GM18870 (cell line): ENCODE results near the gene TEC.

Source experiments
- ATAC-seq: cut with Tn5 transposase; IDR thresholded peaks from one replicate; pipeline ENCODE4 v1.9.1; 2021; ENCODE audit warnings: moderate library complexity; ENCODE audit not compliant: unreplicated experiment

TEC gene

DNA sequence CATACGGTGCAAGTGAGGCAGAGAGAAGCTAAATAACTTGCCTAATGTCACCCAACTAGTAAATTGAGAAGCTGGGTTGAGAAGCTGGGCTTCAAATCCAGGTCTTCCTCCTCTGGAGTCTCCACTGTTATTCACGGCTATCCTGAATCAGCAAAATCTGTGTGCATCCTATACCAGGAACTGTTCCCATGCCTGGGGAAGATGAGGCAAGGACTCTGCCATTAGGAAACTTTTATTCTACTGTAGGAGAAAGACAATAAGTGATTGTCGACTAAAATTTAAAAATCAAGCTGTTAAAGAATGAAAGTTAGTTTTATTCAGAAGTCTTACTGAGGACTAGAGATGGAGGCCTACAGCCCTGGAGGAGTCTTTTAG, 872 bp upstream of the TEC start:
- no peak for ATAC-seq

DNA sequence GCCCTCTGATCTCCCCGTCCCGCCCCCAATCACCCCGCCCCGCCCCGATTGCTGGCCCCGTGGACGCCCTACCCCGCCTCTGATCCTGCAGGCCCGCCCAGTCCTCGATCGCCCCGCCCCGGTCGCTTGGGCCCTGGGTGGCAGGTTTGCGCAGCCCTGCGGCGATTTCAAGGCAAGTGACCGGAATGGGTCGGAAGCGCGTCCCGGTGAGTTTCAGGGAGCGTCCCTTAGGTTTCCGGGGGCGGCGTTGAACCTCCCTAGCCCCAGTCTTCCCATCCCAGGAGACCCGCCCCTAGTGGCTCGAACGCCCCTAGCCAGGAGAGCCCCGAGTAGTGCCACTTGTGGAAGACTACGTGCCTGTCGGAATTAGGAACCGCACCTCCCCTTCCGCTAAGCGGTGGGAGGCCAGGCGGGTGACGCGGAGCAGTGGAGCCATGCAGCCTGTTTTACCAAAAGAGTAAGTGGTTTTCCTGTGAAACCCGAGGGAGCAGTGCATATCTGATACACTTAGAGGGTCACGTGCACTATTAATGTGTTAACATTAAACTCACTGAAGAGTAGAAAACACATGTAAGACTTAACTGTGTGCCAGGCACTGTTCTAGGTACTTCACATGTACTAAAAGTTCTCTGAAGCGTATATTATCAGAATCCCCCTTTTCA, 354 bp upstream of the TEC start:
- ATAC-seq = peak; percentile 58

DNA sequence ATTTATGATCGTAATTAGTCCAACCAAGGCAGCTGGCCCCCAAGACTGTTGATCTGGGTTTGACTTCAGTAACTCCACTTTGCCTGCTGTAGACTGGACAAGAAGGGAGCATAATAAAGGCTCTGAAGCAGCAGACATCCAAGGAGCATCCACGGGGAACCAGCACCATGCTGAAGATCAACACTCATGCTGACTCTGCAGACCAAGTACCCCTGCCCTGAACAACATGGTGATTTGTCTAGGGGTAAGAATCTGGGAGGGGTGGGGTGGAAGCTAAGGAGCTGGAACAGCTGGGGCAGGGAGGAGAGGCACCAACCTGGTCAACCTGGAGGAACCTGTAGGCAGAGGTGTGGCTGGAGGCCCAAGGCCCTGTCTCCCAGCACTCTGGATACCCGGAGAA, 2.1 kb downstream of the TEC start:
- ATAC-seq = no peak

DNA sequence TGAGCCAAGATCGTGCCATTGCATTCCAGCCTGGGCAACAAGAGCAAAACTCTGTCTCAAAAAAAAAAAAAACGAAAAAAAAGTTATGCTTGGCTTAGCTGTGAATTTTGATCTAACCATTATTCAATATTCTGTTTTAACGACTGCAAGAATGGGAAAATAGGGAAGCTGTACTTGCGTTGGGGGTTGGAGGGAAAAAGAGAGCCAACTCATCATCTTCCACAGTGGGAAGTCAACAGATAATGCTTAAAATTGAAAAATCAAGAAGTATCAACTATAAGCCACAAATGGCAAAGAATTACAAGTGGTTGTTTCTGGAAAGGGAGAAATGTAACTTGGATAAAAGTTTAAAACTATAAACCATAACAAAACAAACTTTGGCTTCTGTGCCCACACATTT, 2.9 kb downstream of the TEC start:
- ATAC-seq = no peak

DNA sequence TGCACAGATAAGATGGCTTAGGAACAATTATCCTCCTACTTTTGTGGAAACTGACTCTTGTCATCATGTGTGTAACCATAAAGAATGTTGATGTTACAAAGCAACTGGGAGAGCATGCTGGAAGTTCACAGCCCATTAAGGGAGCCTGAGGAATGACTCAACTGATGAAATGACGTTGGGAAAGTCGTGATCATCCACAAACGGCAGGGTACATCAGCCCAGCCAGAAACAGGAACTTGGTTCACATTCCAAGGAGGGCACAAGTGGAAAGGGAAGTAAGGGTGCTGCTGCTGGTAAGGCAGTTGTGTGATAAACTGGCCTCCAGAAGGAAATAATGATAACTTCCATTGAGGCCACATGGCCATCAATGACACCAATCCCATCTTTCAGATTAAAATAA, 6.7 kb downstream of the TEC start:
- no peak for ATAC-seq

DNA sequence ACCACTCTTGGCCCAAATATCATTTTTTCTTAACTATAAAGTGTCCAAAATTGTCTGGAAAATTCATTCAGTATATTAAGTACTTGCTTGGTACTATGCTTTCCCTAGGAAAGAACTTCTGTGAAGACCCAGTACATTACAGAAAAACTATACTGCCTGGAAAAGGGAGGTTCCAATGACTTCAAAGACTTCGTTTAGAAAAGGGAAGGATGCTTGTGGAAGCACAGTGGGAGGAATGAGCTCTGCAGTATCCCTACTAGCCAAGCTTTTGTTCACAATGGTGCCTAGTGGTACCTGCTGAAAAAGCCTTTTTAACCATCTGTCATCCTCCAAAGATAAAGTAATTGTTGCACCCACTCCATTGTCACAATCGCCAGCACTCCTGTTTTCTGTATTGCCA, 7.2 kb downstream of the TEC start:
- no peak for ATAC-seq

DNA sequence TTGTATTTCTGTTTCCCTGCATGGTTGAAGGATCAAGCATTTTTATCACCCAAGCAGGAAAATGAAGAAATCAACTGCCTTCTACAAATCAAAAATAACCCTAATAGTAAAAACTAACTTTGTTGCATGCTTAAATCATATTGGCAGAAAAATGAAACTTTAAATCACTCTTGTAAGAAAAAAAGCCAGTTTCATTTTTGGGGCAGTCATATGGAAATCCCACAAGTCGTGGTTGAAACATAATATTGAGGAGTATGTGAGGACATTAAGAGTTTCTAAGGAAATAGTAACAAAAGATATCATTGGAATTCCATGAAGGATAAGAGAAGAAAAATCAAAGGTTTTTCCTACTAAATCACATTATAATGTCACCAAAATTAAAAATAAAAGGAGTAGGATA, 8.4 kb downstream of the TEC start:
- ATAC-seq = no peak

DNA sequence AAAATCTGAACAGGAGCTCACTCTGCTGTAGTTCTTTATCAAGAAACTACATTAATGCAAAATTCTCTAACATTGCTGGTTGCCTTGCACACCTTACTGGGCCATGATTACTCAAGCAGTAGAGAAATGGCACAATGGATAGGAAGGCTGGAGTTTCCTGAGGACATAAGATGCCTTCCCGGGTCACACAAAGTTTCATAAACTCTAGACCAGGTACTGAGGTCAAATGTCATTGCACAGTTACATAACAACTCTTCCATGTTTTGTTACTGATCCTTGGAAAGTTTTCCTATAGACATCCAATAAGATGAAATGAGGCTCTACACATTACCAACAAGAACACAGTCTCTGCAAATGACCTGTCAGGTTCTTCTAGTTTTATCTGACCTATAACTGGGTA, 9.9 kb downstream of the TEC start:
- ATAC-seq = no peak

DNA sequence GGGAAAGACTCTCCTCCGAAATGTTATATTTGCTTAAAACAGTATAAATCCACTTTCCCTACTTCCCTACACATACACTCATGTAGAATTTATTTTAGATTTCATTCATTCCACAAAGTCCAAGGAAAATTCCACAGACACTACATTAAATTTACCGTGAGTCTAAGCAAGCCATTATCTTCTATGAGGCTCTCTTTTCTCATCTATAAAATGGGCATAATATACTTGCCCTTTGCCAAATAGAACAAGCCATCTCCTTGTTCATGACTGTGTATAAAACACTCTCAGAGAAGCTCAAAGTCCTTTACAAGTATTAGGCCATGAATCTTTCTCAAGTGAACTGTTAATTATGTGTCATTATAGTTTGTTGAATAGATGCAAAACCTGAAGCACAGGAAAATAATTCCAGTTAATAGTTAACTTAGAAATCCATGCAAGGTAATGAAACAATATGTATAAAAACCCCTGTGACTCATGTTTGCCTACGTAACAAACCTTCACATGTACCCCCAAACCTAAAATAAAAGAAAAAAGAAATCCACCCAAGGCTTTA, 10.7 kb downstream of the TEC start:
- ATAC-seq = no peak

DNA sequence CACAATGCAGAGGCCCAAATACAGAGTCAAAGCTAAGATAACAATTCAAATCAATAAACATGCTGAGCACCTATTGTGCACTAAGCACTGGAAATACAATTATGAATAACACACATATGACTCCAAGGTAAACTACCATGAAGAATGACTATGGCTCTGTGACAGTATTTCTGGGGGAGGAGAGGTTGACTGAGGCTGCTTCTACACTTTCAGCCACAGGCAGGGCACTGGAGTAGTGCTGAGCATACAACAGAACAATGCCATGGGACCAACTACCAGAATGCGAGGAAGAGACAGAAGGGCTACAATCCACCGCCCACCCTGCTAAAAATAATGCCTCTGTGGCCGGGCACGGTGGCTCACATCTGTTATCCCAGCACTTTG, 13.7 kb downstream of the TEC start:
- no peak for ATAC-seq

DNA sequence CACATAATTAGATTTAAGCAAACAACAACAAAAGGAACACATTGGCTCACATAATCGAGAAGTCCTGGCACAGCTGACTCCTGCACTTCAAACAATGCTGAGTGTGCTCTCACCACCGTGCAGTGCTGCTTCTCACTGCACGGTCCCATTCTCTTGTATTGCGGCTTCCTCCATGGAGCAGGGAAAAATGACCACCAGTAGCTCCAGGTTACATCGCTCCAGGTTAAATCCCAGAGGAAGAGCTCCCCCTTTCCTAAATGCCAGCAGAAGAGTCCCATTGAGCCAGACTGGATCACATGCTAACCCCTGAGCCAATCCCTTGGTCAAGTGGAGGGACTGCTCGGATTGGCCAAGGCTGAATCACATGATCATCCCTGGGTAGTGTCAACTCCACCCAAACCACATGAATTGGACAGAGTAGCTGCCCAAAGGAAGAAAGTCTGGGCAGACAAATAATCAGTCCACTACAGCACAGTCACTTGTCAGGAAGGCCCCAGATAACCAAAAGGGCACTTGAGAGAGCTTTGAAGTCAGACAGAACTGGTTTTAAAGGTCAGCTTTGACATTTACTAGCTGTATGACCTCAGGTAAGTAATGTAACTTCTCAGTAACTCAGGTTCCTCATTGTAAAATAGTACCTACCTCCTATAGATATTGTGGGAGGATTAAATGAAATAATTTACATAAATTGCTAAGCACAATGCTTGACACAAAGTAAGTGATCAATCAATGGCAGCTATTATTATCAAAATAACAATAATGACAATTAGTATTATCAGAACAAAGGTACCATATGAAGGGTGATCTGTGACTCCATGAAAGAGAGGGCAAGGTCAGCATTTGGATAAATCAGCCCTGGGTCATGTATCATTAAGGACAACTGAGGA, 14.3 kb downstream of the TEC start:
- no peak for ATAC-seq

DNA sequence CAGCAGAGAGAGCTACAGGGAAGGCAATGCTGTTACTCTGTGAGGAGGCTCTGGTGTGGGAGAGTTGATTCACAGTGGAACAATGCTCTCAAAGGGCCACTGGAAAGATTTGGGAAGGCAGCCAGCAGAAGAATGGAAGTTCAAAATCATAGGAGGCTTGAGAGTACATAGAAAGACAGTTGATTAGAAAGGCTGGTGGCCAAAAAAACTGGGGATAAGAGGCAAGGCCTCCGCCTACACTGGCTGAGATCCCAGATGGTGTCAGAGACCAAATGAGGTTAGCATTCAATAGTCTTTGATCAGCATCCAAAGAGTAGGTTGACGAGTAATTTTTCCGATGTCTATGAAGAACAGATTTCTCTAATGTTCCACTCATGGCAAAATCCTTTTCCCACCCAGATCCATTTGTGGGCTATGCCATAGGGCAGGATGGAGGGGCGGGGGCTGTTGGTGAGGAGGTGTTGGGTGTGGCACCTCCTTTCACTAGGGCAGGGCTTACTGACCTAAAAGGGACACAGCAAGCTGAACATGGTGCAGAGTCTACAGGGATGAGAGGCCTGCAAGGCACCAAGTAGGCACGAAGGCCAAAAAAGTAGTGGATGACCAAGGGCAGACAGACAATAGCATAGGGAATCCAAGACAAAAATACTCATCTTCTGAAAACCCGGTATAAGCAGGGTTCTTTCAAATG, 15.1 kb downstream of the TEC start:
- no peak for ATAC-seq

DNA sequence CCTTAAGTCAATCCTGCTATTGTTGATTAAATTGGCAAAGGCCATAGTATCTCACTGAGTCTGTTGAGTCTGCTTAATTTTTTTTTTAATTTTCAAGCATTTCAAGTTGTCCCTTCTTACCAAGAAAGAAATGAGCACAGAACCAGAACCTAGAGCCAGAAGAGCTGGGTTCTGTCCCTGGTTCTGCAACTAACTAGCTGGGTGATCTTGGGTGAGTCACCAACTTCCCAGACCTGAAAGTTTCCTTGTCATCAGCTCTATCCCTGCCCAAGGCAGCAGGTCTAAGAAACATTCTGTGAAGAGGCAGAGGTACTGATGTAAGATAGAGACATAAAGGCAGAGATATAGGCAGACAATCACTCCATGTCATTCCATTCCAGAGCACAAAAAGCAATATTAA, 17.3 kb downstream of the TEC start:
- no peak for ATAC-seq

DNA sequence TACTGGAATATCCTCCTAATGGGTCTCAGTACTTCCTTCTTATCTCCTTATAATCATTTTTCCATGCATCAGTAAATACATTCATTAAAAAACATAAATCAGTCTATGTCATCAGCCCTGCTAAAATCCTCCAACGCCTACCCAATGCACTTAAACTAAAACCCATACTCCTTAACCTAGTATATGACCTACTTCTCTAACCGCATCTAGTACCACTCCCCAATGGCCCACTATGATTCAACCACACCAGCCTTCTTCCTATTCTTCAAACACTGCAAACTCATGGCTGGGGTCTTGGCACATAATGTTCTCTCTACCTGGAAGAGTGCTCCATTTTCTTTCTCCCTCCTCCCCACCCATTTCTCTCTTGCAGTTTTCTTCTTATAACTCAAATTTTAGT, 18.7 kb downstream of the TEC start:
- no peak for ATAC-seq

DNA sequence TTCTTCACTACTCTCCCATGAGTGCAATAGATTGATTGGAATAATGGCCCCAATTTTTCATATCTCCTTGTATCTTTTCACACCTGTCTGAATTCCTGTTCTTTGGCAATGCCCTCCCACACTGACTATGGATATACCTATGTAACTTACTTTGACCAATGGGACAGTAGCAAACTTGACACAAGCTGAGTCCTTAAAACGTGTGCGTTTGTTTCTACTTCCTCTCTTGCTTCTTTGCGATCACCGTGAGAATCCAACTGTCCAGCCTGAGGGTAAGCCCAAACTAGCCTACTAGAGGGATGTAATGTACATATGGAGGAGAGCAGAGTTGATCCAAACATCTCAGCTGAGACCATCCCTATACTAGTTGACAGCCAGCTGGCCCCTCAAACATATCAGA, 19.3 kb downstream of the TEC start:
- no peak for ATAC-seq

DNA sequence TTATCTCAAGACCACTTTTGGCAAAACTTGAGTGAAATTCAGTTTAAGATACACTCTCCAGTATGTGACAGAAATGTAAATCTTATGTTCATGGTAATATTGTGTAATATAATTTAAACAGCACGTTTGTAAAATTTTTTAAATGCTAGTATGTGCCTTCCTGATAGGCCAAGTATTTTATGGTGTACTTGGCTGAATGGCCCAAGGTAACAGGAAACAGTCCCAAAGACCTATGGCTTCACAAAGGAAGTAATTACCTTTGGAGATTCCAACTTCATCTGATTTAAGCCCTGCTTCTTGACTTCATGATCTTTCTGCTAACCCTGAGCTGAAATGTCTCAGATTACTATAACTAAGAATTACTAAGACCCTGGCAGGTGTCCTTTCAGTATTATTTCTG, 20.3 kb downstream of the TEC start:
- ATAC-seq = no peak

DNA sequence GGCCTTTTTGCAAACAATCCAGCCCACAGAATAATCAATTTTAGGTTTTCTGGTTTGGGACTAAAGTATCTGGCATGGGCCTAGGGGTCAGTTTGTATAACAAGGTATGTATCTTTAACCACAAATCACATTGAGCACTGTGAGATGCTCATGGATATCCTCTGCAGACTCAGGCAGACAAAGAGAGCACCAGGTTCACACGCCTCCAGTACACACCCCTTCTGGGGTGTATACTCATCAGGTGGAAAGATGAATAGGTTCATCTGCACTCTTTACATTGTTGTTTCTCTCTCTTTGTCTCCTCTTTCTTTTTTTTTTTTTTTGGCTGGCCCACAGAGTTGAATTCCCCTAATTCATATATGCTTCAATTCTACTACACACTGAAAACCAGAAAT, 21.1 kb downstream of the TEC start:
- ATAC-seq = no peak

DNA sequence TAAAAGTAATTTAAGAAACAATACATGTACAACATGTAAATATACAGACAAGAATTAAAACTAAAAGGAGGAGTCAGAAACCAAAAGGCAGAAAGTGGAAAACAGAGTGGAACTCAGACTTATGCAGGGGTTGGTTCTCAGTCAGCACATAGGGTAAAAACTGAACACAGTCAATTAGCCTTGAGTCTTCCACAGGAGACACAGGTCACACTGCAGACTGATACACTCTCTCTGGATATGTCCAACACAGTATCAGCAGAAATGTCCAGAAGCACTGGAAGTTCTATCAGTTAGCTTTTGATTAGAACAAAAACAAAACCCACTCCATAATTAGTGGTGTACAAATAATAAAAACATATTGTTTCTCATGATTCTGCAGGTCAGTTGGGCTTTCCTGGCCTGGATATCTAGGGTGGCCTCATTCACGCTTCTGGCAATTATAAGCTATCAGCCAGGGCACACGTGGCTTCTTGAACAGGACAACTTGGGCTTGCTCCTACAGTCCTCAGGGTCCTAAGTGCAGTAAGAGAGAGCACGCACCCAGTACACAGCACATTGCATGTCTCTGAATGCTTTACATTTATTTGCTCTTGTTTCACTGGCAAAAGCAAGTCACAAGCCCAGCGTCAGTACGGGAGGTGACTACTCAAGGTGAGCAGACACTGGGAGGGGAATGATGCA, 21.6 kb downstream of the TEC start:
- ATAC-seq = peak; percentile 37

DNA sequence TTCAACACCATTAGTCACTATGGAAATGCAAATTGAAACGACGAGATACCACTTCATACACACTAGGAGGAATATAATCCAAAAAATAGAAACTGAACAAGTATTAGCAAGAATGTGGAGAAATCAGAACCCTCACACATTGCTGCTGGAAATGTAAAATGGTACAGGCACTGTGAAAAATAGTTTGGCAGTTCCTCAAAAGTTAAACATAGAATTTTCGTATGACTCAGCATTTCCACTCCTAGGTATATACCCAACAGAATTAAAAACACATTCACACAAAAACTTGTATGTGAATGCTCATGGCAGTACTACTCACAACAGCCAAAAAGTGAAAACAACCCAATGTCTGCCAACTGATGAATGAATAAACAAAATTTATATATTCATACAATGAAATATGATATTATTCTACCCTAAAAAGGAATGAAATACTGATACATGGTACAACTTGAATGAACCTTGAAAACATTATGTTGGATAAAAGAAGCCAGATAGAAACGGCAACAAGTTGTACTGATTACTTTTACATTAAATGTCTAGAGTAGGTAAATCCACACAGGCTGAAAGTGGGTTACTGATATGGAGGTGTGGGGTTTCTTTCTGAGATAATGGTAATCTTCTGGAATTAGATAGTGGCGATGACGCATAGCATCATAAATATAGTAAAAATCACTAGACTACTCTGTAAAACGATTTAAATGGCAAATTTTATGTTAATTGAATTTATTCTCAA, 22.3 kb downstream of the TEC start:
- peak; percentile 56 for ATAC-seq

DNA sequence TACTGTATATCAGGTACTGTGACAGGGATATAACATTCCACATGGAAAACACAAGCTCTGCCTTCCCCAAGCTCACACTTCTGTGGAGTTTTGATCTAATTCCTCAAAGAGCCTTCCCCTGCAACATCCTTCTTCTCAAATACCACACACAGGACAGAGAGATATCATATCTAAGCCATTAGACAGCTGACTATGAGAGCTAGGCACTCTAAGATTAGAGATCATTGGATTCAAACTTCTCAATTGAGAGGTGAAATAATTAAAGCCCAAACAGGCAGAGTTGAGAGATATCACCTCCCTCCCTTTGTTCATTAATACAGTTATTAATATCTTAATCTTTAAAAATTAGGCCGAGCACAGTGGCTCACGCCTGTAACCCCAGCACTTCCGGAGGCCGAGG, 25.0 kb downstream of the TEC start:
- ATAC-seq = no peak

DNA sequence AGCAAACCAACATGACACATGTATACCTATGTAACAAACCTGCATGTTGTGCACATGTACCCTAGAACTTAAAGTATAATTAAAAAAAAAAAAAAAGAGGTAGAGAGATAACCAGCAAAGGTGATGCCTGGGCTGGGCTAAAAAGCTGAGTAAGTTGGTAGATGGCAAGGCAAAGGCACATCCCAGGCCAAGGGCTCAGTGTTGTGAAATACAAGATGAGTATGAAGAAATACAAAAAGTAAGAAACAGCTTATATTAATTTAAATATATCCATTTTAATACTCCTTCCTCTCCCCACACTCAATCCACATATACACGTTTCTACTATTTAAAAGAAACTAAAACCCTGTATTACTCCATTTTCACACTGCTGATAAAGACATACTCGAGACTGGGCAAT, 25.8 kb downstream of the TEC start:
- no peak for ATAC-seq
